Measurements from ENCODE around the gene ZFP90.
A peak's percentile ranks its signal among the peaks of the same experiment; 100 is the strongest.

The ZFP90 gene

DNA sequence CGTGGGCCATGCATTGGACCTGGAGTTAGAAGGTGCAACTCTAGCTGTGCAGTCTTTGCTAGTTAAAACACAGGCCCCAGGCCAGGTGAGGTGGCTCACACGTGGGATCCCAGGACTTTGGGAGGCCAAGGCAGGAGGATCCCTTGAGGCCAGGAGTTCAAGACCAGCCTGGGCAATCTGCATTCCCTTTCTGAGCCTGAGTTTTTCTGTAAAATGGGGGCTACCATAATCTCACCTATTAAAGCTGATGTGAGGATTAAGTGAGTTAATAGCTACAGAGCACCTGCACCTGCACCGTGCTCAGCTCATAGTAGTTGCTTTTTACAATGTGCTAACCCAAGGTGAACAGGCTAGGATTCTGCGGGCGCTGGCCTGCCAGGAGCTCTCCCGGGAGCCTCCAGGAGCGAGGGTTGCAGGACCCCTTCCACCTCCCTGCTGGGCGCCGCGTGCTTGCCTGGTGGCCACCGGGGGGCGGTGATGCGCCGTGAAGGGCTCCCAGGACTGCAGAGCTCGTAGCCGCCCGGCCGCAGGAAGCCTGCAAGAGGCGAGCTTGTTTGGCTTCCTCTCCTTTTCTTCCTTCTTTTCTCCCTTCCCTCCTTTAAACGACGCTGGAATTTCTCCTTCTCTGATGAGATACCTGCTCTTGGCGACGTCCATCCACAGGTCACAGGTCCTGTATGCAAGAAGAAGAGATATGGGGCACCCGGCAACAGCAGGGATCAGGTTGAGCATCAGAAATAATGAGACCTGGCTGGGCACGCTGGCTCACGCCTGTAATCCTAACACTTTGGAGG, 51.3 kb downstream of the ZFP90 start (continued):
- TF ChIP-seq, protein P1, sequence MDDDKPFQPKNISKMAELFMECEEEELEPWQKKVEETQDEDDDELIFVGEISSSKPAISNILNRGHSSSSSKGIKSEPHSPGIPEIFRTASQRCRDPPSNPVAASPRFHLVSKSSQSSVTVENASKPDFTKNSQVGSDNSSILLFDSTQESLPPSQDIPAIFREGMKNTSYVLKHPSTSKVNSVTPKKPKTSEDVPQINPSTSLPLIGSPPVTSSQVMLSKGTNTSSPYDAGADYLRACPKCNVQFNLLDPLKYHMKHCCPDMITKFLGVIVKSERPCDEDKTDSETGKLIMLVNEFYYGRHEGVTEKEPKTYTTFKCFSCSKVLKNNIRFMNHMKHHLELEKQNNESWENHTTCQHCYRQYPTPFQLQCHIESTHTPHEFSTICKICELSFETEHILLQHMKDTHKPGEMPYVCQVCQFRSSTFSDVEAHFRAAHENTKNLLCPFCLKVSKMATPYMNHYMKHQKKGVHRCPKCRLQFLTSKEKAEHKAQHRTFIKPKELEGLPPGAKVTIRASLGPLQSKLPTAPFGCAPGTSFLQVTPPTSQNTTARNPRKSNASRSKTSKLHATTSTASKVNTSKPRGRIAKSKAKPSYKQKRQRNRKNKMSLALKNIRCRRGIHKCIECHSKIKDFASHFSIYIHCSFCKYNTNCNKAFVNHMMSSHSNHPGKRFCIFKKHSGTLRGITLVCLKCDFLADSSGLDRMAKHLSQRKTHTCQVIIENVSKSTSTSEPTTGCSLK (tag by site-specific recombination; IDR thresholded peaks at IDR 0.05), result no peak
- TF ChIP-seq GLIS1 (tag by site-specific recombination; IDR thresholded peaks at IDR 0.05) (peak; percentile 46), ZNF677 (tag by site-specific recombination; IDR thresholded peaks at IDR 0.05) (0 out of 2 replicates have a peak, but pooled peaks have one; percentile 55)
- TF ChIP-seq, protein P2, sequence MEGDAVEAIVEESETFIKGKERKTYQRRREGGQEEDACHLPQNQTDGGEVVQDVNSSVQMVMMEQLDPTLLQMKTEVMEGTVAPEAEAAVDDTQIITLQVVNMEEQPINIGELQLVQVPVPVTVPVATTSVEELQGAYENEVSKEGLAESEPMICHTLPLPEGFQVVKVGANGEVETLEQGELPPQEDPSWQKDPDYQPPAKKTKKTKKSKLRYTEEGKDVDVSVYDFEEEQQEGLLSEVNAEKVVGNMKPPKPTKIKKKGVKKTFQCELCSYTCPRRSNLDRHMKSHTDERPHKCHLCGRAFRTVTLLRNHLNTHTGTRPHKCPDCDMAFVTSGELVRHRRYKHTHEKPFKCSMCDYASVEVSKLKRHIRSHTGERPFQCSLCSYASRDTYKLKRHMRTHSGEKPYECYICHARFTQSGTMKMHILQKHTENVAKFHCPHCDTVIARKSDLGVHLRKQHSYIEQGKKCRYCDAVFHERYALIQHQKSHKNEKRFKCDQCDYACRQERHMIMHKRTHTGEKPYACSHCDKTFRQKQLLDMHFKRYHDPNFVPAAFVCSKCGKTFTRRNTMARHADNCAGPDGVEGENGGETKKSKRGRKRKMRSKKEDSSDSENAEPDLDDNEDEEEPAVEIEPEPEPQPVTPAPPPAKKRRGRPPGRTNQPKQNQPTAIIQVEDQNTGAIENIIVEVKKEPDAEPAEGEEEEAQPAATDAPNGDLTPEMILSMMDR (tag by site-specific recombination; IDR thresholded peaks at IDR 0.05), result peak; percentile 90

DNA sequence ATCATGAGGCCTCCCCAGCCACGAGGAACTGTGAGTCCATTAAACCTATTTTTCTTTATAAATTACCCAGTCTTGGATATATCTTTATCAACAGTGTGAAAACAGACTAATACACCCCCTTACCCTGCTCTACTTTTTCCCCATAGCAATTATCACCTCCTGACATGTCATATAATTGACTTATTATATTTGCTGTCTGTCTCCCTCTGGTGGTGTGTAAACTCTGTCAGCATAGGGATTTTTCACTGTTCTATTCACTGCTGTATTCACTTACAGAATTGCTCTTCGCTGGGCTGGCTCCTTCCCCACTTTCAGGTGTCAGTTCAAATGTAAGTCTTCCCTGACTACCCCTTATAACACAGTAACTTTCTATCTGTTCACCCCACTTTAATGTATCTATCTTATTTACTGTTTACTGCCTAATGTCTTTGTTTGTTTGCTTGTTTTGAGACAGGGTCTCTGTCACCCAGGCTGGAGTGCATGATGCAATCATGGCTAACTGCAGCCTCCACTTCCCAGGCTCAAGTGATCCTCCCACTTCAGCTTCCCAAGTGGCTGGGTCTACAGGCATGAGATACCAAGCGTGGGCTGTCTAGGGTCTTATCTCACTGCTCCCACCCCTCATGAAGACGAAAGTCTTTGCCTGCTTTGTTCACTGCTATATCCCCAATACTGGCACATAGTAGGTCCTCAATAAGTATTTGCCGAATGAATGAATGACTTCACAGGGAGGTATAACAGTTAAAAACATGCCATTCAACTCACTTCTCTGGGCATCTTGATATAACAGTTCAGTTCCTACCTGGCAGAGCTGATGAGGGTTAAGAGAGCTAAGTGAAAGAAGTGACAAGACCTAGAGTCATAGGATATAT, 53.6 kb downstream of the ZFP90 start:
- Histone ChIP-seq H3K4me1 (ENCODE audit: control insufficient read depth, insufficient read depth, low read length) (no peaks in the 10 kb centered on the region), H3K4me3 (ENCODE audit: low read depth, low read length) (no peak overlapping the region), H3K27ac (ENCODE audit: extremely low read depth, low read depth, low read length) (no peak overlapping the region), H3K36me3 (ENCODE audit: control insufficient read depth in 2 of 2, insufficient read depth in 1 of 2, low read length in 2 of 2) (no peaks in the 10 kb centered on the region), H3K9me3 (ENCODE audit: control insufficient read depth, insufficient read depth, low read depth, low read length) (no peaks in the 10 kb centered on the region)
- POLR2A ChIA-PET, result no interaction called here
- no peak for TF ChIP-seq ZBTB1 (tag by site-specific recombination; IDR thresholded peaks at IDR 0.05)
- TF ChIP-seq, protein P3, sequence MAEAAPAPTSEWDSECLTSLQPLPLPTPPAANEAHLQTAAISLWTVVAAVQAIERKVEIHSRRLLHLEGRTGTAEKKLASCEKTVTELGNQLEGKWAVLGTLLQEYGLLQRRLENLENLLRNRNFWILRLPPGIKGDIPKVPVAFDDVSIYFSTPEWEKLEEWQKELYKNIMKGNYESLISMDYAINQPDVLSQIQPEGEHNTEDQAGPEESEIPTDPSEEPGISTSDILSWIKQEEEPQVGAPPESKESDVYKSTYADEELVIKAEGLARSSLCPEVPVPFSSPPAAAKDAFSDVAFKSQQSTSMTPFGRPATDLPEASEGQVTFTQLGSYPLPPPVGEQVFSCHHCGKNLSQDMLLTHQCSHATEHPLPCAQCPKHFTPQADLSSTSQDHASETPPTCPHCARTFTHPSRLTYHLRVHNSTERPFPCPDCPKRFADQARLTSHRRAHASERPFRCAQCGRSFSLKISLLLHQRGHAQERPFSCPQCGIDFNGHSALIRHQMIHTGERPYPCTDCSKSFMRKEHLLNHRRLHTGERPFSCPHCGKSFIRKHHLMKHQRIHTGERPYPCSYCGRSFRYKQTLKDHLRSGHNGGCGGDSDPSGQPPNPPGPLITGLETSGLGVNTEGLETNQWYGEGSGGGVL (tag by site-specific recombination; IDR thresholded peaks at IDR 0.05), result no peak
- TF ChIP-seq HOXD13 (CRISPR knock-in tag; IDR thresholded peaks at IDR 0.05; ENCODE audit: borderline replicate concordance), result no peak
- no peak for TF ChIP-seq ZNF555 (tag by site-specific recombination; conservative IDR thresholded peaks at IDR 0.05)
- TF ChIP-seq ZNF114 (tag by site-specific recombination; IDR thresholded peaks at IDR 0.05), result no peak
- TF ChIP-seq ZNF654 (tag by site-specific recombination; IDR thresholded peaks at IDR 0.05; ENCODE audit: low read depth), result no peak
- no peak for TF ChIP-seq ZNF366 (tag by site-specific recombination; conservative IDR thresholded peaks at IDR 0.05)
- 0 out of 2 replicates have a peak, but pooled peaks have one; percentile 10 for TF ChIP-seq ZFHX2 (tag by site-specific recombination; conservative IDR thresholded peaks at IDR 0.05)
- CTCF ChIA-PET, result interaction anchor here (0.6 to 1.0 kb wide), 3 partner anchors 201 to 372 kb away, joined by 3 to 5 read pairs (median 4); no protein-coding TSS in a partner anchor

DNA sequence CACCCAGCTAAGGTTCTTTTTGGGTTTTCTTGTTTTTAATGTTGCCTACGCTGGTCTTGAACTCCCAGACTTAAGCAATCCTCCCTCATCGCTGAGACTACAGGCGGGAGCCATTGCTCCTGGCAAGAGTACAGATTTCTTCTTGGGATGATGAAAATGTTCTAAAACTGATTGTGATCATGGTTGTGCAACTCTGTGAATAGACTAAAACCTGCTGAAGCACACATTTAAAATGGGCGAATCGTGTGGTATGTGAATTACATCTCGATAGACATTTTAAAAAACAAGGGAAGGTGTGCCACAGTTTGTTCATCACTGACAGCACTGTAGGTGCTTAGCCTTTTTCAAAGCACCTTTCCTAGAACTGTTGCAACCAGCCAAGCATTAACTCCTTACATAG, 57.2 kb downstream of the ZFP90 start:
- no peaks in the 10 kb centered on the region for H3K36me3 ChIP-seq (ENCODE audit: control insufficient read depth in 2 of 2, insufficient read depth in 1 of 2, low read length in 2 of 2)
- CTCF ChIA-PET, result no interaction called here
- POLR2A ChIA-PET, result no interaction called here
- H3K9me3 ChIP-seq (ENCODE audit: control insufficient read depth, insufficient read depth, low read depth, low read length), result no peaks in the 10 kb centered on the region
- H3K4me1 ChIP-seq (ENCODE audit: control insufficient read depth, insufficient read depth, low read length), result no peaks in the 10 kb centered on the region
- H3K4me3 ChIP-seq (ENCODE audit: low read depth, low read length), result no peak overlapping the region
- H3K27ac ChIP-seq (ENCODE audit: extremely low read depth, low read depth, low read length), result no peak overlapping the region
- TF ChIP-seq ZBTB8A (tag by site-specific recombination; IDR thresholded peaks at IDR 0.05), result no peak
- TF ChIP-seq, protein P4, sequence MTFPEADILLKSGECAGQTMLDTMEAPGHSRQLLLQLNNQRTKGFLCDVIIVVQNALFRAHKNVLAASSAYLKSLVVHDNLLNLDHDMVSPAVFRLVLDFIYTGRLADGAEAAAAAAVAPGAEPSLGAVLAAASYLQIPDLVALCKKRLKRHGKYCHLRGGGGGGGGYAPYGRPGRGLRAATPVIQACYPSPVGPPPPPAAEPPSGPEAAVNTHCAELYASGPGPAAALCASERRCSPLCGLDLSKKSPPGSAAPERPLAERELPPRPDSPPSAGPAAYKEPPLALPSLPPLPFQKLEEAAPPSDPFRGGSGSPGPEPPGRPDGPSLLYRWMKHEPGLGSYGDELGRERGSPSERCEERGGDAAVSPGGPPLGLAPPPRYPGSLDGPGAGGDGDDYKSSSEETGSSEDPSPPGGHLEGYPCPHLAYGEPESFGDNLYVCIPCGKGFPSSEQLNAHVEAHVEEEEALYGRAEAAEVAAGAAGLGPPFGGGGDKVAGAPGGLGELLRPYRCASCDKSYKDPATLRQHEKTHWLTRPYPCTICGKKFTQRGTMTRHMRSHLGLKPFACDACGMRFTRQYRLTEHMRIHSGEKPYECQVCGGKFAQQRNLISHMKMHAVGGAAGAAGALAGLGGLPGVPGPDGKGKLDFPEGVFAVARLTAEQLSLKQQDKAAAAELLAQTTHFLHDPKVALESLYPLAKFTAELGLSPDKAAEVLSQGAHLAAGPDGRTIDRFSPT (tag by site-specific recombination; IDR thresholded peaks at IDR 0.05), result no peak
- TF ChIP-seq, protein P5, sequence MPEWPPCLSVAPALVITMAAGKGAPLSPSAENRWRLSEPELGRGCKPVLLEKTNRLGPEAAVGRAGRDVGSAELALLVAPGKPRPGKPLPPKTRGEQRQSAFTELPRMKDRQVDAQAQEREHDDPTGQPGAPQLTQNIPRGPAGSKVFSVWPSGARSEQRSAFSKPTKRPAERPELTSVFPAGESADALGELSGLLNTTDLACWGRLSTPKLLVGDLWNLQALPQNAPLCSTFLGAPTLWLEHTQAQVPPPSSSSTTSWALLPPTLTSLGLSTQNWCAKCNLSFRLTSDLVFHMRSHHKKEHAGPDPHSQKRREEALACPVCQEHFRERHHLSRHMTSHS (tag by site-specific recombination; IDR thresholded peaks at IDR 0.05), result no peak
- no peak for TF ChIP-seq ZNF629 (tag by site-specific recombination; IDR thresholded peaks at IDR 0.05)
- TF ChIP-seq ZNF777 (tag by site-specific recombination; IDR thresholded peaks at IDR 0.05; ENCODE audit: borderline replicate concordance), result no peak
- TF ChIP-seq ZNF23 (tag by site-specific recombination; IDR thresholded peaks at IDR 0.05; ENCODE audit: borderline replicate concordance), result no peak

All from HEK293 (cell line).